Measurements from ENCODE around the gene DDX19B. TPM values are rescaled to one million over a fixed set of nuclear protein-coding genes. Genes with fewer than 3 reads are reported as not detected.

The DDX19B gene
- total and polyA plus RNA-seq, 9 of the 15 experiments (the other 6 are each of a cell fraction or from before 2014, with no cell fraction given): 7.0 to 32.9 (median 19.3) TPM

DNA sequence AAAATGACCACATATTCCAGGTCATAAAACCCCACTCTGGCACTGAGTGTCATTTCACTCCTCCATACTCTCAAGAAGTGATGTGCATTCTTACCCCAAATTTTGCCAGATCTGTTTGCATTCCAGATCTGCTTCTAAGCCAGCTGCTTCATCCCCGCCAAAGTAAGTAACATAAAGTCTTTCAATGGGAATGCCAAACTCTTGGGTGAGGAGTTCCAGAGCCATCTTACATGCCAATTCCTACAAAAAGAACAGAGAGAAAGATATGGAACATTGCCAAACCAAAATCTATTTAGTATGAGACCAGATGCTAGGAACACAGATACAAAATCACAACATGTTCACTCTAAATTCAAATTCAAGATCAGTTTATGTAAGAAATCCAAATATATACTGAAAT, 22.6 kb upstream of the DDX19B start:
- Histone ChIP-seq H3K36me3 (ENCODE audit: control insufficient read depth, insufficient read depth, low read length) (peaks cover 91% of the 10 kb centered on the region), H3K79me2 (ENCODE audit: control insufficient read depth, insufficient read depth, low read length) (peaks cover 52% of the 10 kb centered on the region), H3K9me1 (ENCODE audit: control insufficient read depth, insufficient read depth, low read length) (no peaks in the 10 kb centered on the region), H3K4me1 (replicated peaks in 1 of 2; ENCODE audit: control insufficient read depth in 2 of 2, insufficient read depth in 2 of 2, low read length in 2 of 2) (no peaks in the 10 kb centered on the region; a peak in 1 of 5 replicates), H3K27ac (ENCODE audit: extremely low read depth, low read depth, low read length) (no peak overlapping the region), H3K4me2 (ENCODE audit: insufficient read depth, low read length) (no peak overlapping the region), H3K27me3 (ENCODE audit: control insufficient read depth in 2 of 2, insufficient read depth in 2 of 2, low read length in 2 of 2) (no peaks in the 10 kb centered on the region), H2AFZ (ENCODE audit: low read depth, low read length) (no peak overlapping the region), H4K20me1 (replicated peaks; ENCODE audit: control insufficient read depth, insufficient read depth, low read length) (peaks cover 26% of the 10 kb centered on the region), H3K9ac (ENCODE audit: insufficient read depth in 1 of 2, low read depth in 2 of 2, low read length in 2 of 2) (no peak overlapping the region), H3K9me3 (replicated peaks; ENCODE audit: control insufficient read depth, insufficient read depth, low read depth, low read length) (no peaks in the 10 kb centered on the region), H3K4me3 (no peak overlapping the region)
- POLR2A ChIA-PET: interaction anchor here (1.5 to 2.9 kb wide), 2 partner anchors 9 to 11 kb away, joined by 11 to 16 read pairs; no protein-coding TSS in a partner anchor
- 93% methylated on average over 1 of the region's 1 CpG for WGBS (ENCODE audit: insufficient coverage, low coverage, missing lambda C conversion rate)
- no peak for FAIRE-seq
- BruUV-seq (replicated peaks): TSS peak; percentile 8
- no peak for ATAC-seq
- in situ Hi-C loops (cut with MboI) (no loop called here), intact Hi-C loops (cut with micrococcal nuclease) (no loop called here)
- no peak for TF ChIP-seq SREBF1 (IDR thresholded peaks at IDR 0.05; ENCODE audit: borderline replicate concordance, low read depth, low read length)
- TF ChIP-seq NUFIP1 (IDR thresholded peaks at IDR 0.05; ENCODE audit: partially characterized antibody): no peak
- no peak for TF ChIP-seq MBD2 (IDR thresholded peaks at IDR 0.05; ENCODE audit: borderline replicate concordance, low read depth)
- TF ChIP-seq NFIC (IDR thresholded peaks at IDR 0.05): peak; percentile 69
- TF ChIP-seq, protein P1, sequence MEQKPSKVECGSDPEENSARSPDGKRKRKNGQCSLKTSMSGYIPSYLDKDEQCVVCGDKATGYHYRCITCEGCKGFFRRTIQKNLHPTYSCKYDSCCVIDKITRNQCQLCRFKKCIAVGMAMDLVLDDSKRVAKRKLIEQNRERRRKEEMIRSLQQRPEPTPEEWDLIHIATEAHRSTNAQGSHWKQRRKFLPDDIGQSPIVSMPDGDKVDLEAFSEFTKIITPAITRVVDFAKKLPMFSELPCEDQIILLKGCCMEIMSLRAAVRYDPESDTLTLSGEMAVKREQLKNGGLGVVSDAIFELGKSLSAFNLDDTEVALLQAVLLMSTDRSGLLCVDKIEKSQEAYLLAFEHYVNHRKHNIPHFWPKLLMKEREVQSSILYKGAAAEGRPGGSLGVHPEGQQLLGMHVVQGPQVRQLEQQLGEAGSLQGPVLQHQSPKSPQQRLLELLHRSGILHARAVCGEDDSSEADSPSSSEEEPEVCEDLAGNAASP (IDR thresholded peaks at IDR 0.05): no peak
- peak; percentile 42; the same call in 1 of the 2 replicates for TF ChIP-seq ZNF512 (tag; IDR thresholded peaks at IDR 0.05)
- no peak for TF ChIP-seq IFI16 (CRISPR knock-in tag; IDR thresholded peaks at IDR 0.05)
- no peak for TF ChIP-seq ZNF77 (CRISPR knock-in tag; IDR thresholded peaks at IDR 0.05)
- TF ChIP-seq SMAD2 (IDR thresholded peaks at IDR 0.05; ENCODE audit: low read depth, low read length): no peak
- TF ChIP-seq, protein P2, sequence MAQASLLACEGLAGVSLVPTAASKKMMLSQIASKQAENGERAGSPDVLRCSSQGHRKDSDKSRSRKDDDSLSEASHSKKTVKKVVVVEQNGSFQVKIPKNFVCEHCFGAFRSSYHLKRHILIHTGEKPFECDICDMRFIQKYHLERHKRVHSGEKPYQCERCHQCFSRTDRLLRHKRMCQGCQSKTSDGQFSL (CRISPR knock-in tag; IDR thresholded peaks at IDR 0.05): no peak
- TF ChIP-seq, protein P2 (tag; IDR thresholded peaks at IDR 0.05): no peak
- TF ChIP-seq HMG20B (CRISPR knock-in tag; IDR thresholded peaks at IDR 0.05): no peak
- DNase-seq (ENCODE audit: extremely low read depth in 1 of 4, low spot score in 3 of 4): no peak
- CTCF ChIA-PET (ENCODE audit: low intra/inter-chr PET ratio): no interaction called here

Data from K562 (cell line).